ENCODE measurements around the gene EFCAB11. TPM values are rescaled to one million over a fixed set of nuclear protein-coding genes. Genes with fewer than 3 reads are reported as not detected.

EFCAB11 gene
- total and polyA plus RNA-seq, 9 of the 15 experiments (the other 6 are each of a cell fraction or from before 2014, with no cell fraction given): 13.4 to 37.9 (median 17.4) TPM

GRCh38 chr14:89912221-89912620 lies 42.3 kb downstream of the EFCAB11 start:
- Histone ChIP-seq H3K9ac (ENCODE audit: insufficient read depth in 1 of 2, low read depth in 2 of 2, low read length in 2 of 2) (no peak overlapping the region), H4K20me1 (replicated peaks; ENCODE audit: control insufficient read depth, insufficient read depth, low read length) (no peaks in the 10 kb centered on the region), H3K9me3 (replicated peaks; ENCODE audit: control insufficient read depth, insufficient read depth, low read depth, low read length) (no peaks in the 10 kb centered on the region), H3K4me1 (replicated peaks in 1 of 2; ENCODE audit: control insufficient read depth in 2 of 2, insufficient read depth in 2 of 2, low read length in 2 of 2) (no peaks in the 10 kb centered on the region), H3K4me3 (no peak overlapping the region), H3K36me3 (ENCODE audit: control insufficient read depth, insufficient read depth, low read length) (no peaks in the 10 kb centered on the region), H3K9me1 (ENCODE audit: control insufficient read depth, insufficient read depth, low read length) (no peaks in the 10 kb centered on the region), H3K27ac (ENCODE audit: extremely low read depth, low read depth, low read length) (no peak overlapping the region), H3K27me3 (ENCODE audit: control insufficient read depth in 2 of 2, insufficient read depth in 2 of 2, low read length in 2 of 2) (no peaks in the 10 kb centered on the region), H3K4me2 (ENCODE audit: insufficient read depth, low read length) (no peak overlapping the region), H2AFZ (ENCODE audit: low read depth, low read length) (no peak overlapping the region), H3K79me2 (ENCODE audit: control insufficient read depth, insufficient read depth, low read length) (no peaks in the 10 kb centered on the region)
- DNase-seq (ENCODE audit: extremely low read depth in 1 of 4, low spot score in 3 of 4) (no peak), FAIRE-seq (no peak), ATAC-seq (no peak)
- CTCF ChIA-PET (ENCODE audit: low intra/inter-chr PET ratio): no interaction called here
- POLR2A ChIA-PET: no interaction called here
- intact Hi-C loops (cut with micrococcal nuclease) (loop anchor here (5.0 to 10.0 kb wide), 2 partner anchors 137 to 885 kb away; no protein-coding TSS in a partner anchor), in situ Hi-C loops (cut with MboI) (no loop called here)
- 0% methylated on average over 2 of the region's 2 CpGs for WGBS (ENCODE audit: insufficient coverage, low coverage, missing lambda C conversion rate)
- TF ChIP-seq ETV6 (IDR thresholded peaks at IDR 0.05; ENCODE audit: borderline replicate concordance in 1 of 2, low read depth in 2 of 2, low read length in 1 of 2): no peak
- TF ChIP-seq ETV6 (CRISPR knock-in tag; IDR thresholded peaks at IDR 0.05; ENCODE audit: borderline replicate concordance): no peak
- no peak for TF ChIP-seq GMEB1 (CRISPR knock-in tag; IDR thresholded peaks at IDR 0.05)
- no peak for TF ChIP-seq SAP30 (IDR thresholded peaks at IDR 0.05; ENCODE audit: borderline replicate concordance, insufficient read depth, low read depth, low read length, poor library complexity, severe bottlenecking)
- no peak for TF ChIP-seq POLR3A (IDR thresholded peaks at IDR 0.05; ENCODE audit: borderline replicate concordance, extremely low read depth, insufficient read depth, insufficient read length)
- no peak for TF ChIP-seq FOXJ3 (CRISPR knock-in tag; IDR thresholded peaks at IDR 0.05)
- TF ChIP-seq PTTG1 (tag; IDR thresholded peaks at IDR 0.05; ENCODE audit: low read depth): no peak
- TF ChIP-seq HDAC8 (tag; IDR thresholded peaks at IDR 0.05): no peak
- TF ChIP-seq MXD1 (CRISPR knock-in tag; IDR thresholded peaks at IDR 0.05; ENCODE audit: borderline replicate concordance, poor library complexity, severe bottlenecking): no peak
- TF ChIP-seq ZNF75A (CRISPR knock-in tag; IDR thresholded peaks at IDR 0.05): no peak
- TF ChIP-seq BCL6 (CRISPR knock-in tag; IDR thresholded peaks at IDR 0.05): no peak
- TF ChIP-seq ZFP36 (IDR thresholded peaks at IDR 0.05; ENCODE audit: low read depth, low read length, partially characterized antibody): no peak
- no peak for TF ChIP-seq ZKSCAN1 (IDR thresholded peaks at IDR 0.05; ENCODE audit: low read depth, low read length)
- TF ChIP-seq ZNF592 (IDR thresholded peaks at IDR 0.05): no peak
- TF ChIP-seq CEBPB (tag; IDR thresholded peaks at IDR 0.05): no peak
- no peak for TF ChIP-seq XRCC3 (IDR thresholded peaks at IDR 0.05)
- BruUV-seq (replicated peaks): no TSS peak
